ENCODE results near the gene SMIM36.

- TF ChIP-seq, protein P1, sequence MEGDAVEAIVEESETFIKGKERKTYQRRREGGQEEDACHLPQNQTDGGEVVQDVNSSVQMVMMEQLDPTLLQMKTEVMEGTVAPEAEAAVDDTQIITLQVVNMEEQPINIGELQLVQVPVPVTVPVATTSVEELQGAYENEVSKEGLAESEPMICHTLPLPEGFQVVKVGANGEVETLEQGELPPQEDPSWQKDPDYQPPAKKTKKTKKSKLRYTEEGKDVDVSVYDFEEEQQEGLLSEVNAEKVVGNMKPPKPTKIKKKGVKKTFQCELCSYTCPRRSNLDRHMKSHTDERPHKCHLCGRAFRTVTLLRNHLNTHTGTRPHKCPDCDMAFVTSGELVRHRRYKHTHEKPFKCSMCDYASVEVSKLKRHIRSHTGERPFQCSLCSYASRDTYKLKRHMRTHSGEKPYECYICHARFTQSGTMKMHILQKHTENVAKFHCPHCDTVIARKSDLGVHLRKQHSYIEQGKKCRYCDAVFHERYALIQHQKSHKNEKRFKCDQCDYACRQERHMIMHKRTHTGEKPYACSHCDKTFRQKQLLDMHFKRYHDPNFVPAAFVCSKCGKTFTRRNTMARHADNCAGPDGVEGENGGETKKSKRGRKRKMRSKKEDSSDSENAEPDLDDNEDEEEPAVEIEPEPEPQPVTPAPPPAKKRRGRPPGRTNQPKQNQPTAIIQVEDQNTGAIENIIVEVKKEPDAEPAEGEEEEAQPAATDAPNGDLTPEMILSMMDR (conservative IDR thresholded peaks at IDR 0.05; ENCODE audit: low read length), result no peak
- TF ChIP-seq EZH2phosphoT487 (IDR thresholded peaks at IDR 0.05; ENCODE audit: borderline replicate concordance), result no peak
Measured at GRCh38 chr17:55450232-55450825, 60.9 kb downstream of the SMIM36 start.
